ENCODE measurements around the gene PRKCE. TPM values are rescaled to one million over a fixed set of nuclear protein-coding genes. Genes with fewer than 3 reads are reported as not detected.

PRKCE gene
- total RNA-seq, 4 donors from 2014 or later, result 10.9 to 19.6 (median 14.9) TPM

- TF ChIP-seq CTCF (IDR thresholded peaks at IDR 0.05; ENCODE audit: low read depth), result no peak
Observed at GRCh38 chr2:45888167-45888566, 236.7 kb downstream of the PRKCE start.

- TF ChIP-seq CTCF (IDR thresholded peaks at IDR 0.05; ENCODE audit: low read depth), result no peak
Observed at GRCh38 chr2:45888641-45889040, 237.2 kb downstream of the PRKCE start.

- TF ChIP-seq CTCF (IDR thresholded peaks at IDR 0.05; ENCODE audit: low read depth), result no peak
Observed at GRCh38 chr2:45889053-45889452, 237.6 kb downstream of the PRKCE start.

- TF ChIP-seq CTCF (IDR thresholded peaks at IDR 0.05; ENCODE audit: low read depth), result no peak
Observed at GRCh38 chr2:45889620-45890370, 238.3 kb downstream of the PRKCE start.

- no peak for TF ChIP-seq CTCF (IDR thresholded peaks at IDR 0.05; ENCODE audit: low read depth)
Observed at GRCh38 chr2:45890819-45891218, 239.3 kb downstream of the PRKCE start.

GRCh38 chr2:45891719-45892424 is 240.4 kb downstream of the PRKCE start:
- no peak for TF ChIP-seq CTCF (IDR thresholded peaks at IDR 0.05; ENCODE audit: low read depth)

GRCh38 chr2:45892425-45892745 is 240.9 kb downstream of the PRKCE start:
- TF ChIP-seq CTCF (IDR thresholded peaks at IDR 0.05; ENCODE audit: low read depth), result no peak
